Fibroblast of mammary gland (primary cell): ENCODE data around the gene ST7L.

Source experiments
- DNase-seq: peaks from one replicate; pipeline ENCODE4 v3.0.0-alpha.2; 2010; ENCODE audit warnings: low read depth
- H3K4me3 ChIP-seq: 2 replicates; pipeline ENCODE4 v1.5.1; 2011; ENCODE audit warnings: low read depth, mild to moderate bottlenecking, low read length, moderate library complexity; ENCODE audit not compliant: control insufficient read depth
- CTCF ChIP-seq: conservative IDR thresholded peaks from 2 replicates; pipeline ENCODE4 v1.5.1; 2011; ENCODE audit warnings: low read depth, low read length, inconsistent platforms; ENCODE audit not compliant: control insufficient read depth, insufficient read depth

Gene ST7L

GRCh38 chr1:112477550-112477949 lies 141.4 kb downstream of the ST7L start:
- no peak for TF ChIP-seq CTCF
- DNase-seq: no peak
- H3K4me3 ChIP-seq: no peak overlapping the region
